Smooth muscle cell (in vitro differentiated cells): ENCODE results near the gene SCPEP1. TPM values are rescaled to one million over a fixed set of nuclear protein-coding genes. Genes with fewer than 3 reads are reported as not detected.

ENCODE experiments used
- DNase-seq: peaks from one replicate; lab custom pipeline; 2025; ENCODE audit not compliant: unreplicated experiment; lab: John Stamatoyannopoulos, UW
- H2AFZ ChIP-seq: fragments of 200-600 bp; sonication (generic); 2 replicates; pipeline ENCODE4 v1.6.0; 2016; ENCODE audit warnings: antibody characterized with exemption, low read depth, mild to moderate bottlenecking
- H3F3A ChIP-seq: fragments of 200-600 bp; sonication (generic); 2 replicates; pipeline ENCODE4 v1.6.0; 2017; ENCODE audit warnings: antibody characterized with exemption, low read depth
- H3K27ac ChIP-seq: fragments of 200-600 bp; sonication (generic); 2 replicates; pipeline ENCODE4 v1.5.1; 2016; ENCODE audit warnings: low read depth, mild to moderate bottlenecking
- H3K27me3 ChIP-seq: fragments of 200-600 bp; sonication (generic); 2 replicates; pipeline ENCODE4 v1.6.1; 2016; ENCODE audit warnings: low read depth, mild to moderate bottlenecking
- H3K36me3 ChIP-seq: fragments of 200-600 bp; sonication (generic); 2 replicates; pipeline ENCODE4 v1.5.1; 2016; ENCODE audit warnings: low read depth
- H3K4me1 ChIP-seq: fragments of 200-600 bp; sonication (generic); 2 replicates; pipeline ENCODE4 v1.5.1; 2016; ENCODE audit warnings: low read depth
- H3K4me2 ChIP-seq: fragments of 200-600 bp; sonication (generic); 2 replicates; pipeline ENCODE4 v1.6.0; 2016; ENCODE audit warnings: mild to moderate bottlenecking
- H3K4me3 ChIP-seq: fragments of 200-600 bp; sonication (generic); 2 replicates; pipeline ENCODE4 v1.5.1; 2016; ENCODE audit warnings: mild to moderate bottlenecking
- H3K79me2 ChIP-seq: fragments of 200-600 bp; sonication (generic); 2 replicates; pipeline ENCODE4 v1.6.0; 2016; ENCODE audit warnings: low read depth, mild to moderate bottlenecking
- H3K9ac ChIP-seq: fragments of 200-600 bp; sonication (generic); 2 replicates; pipeline ENCODE4 v1.6.0; 2016; ENCODE audit warnings: low read depth
- H3K9me3 ChIP-seq: fragments of 200-600 bp; sonication (generic); replicated peaks from 2 replicates; pipeline ENCODE4 v1.5.1; 2016; ENCODE audit warnings: low read depth
- H4K20me1 ChIP-seq: fragments of 200-600 bp; sonication (generic); 2 replicates; pipeline ENCODE4 v1.6.0; 2016; ENCODE audit warnings: low read depth
- WGBS: methylation state at CpG from one replicate; pipeline ENCODE4 v1.1.7; 2016; ENCODE audit warnings: low lambda C conversion rate; 5-methylcytosine and 5-hydroxymethylcytosine counted together
- polyA plus RNA-seq: library from polyadenylated mRNA; unstranded; fragments of >200 nt; fragmentation: Nextera tagmentation; extraction: Ambion mirVana; gene quantifications from 2 replicates; pipeline ENCODE4 v1.2.1, GENCODE V29; 2016
- total RNA-seq: library from RNA; depleted of rRNA; stranded (reverse); fragments of >200 nt; gene quantifications from 2 replicates; pipeline ENCODE4 v1.2.3, GENCODE V29; 2014
- TF ChIP-seq, protein P1 (sequence below): fragments of 200-600 bp; sonication (generic); IDR thresholded peaks from 2 replicates; pipeline ENCODE4 v1.5.1; 2017; ENCODE audit warnings: borderline replicate concordance, mild to moderate bottlenecking, antibody characterized with exemption; ENCODE audit not compliant: insufficient read depth, poor library complexity, severe bottlenecking

Gene SCPEP1
- total and polyA plus RNA-seq, 2 experiments from 2014 or later = 42.8 to 48.5 TPM

DNA sequence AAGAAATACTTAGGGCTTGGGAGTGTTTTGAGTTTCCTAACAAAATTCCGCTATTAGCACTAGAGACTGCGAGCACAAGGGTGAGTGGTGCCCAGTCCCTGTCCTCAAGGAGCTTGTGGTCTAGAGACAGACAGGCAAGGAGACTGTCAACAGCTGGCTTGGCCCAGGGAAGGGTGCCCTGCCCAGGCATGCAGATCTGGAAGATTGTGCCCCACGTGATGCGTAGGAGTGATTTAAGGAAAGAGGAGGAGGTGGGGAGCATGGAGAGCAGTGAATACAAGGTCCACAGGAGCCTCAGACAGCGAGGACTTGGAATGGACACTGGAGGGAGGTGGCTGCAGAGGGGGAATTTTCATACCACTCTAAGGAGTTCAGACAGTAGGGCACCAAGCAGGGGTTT lies 25.0 kb downstream of the SCPEP1 start:
- H3K36me3 ChIP-seq = no peaks in the 10 kb centered on the region
- no peaks in the 10 kb centered on the region for H3F3A ChIP-seq
- H3K27me3 ChIP-seq = no peaks in the 10 kb centered on the region
- H3K4me2 ChIP-seq = no peak overlapping the region
- H3K9ac ChIP-seq = no peak overlapping the region
- TF ChIP-seq, protein P1, sequence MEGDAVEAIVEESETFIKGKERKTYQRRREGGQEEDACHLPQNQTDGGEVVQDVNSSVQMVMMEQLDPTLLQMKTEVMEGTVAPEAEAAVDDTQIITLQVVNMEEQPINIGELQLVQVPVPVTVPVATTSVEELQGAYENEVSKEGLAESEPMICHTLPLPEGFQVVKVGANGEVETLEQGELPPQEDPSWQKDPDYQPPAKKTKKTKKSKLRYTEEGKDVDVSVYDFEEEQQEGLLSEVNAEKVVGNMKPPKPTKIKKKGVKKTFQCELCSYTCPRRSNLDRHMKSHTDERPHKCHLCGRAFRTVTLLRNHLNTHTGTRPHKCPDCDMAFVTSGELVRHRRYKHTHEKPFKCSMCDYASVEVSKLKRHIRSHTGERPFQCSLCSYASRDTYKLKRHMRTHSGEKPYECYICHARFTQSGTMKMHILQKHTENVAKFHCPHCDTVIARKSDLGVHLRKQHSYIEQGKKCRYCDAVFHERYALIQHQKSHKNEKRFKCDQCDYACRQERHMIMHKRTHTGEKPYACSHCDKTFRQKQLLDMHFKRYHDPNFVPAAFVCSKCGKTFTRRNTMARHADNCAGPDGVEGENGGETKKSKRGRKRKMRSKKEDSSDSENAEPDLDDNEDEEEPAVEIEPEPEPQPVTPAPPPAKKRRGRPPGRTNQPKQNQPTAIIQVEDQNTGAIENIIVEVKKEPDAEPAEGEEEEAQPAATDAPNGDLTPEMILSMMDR = no peak
- no peaks in the 10 kb centered on the region for H3K79me2 ChIP-seq
- H2AFZ ChIP-seq = no peak overlapping the region
- WGBS = 99% methylated on average over 5 of the region's 5 CpGs
- H3K4me1 ChIP-seq = no peaks in the 10 kb centered on the region
- H3K4me3 ChIP-seq = no peak overlapping the region
- H4K20me1 ChIP-seq = no peaks in the 10 kb centered on the region
- DNase-seq = no peak
- no peak overlapping the region for H3K27ac ChIP-seq
- no peaks in the 10 kb centered on the region for H3K9me3 ChIP-seq

- Histone ChIP-seq H3K36me3 (no peaks in the 10 kb centered on the region), H3K9me3 (no peaks in the 10 kb centered on the region), H3F3A (no peaks in the 10 kb centered on the region), H3K4me2 (no peak overlapping the region), H3K9ac (no peak overlapping the region), H3K27ac (no peak overlapping the region), H3K4me3 (no peak overlapping the region), H3K79me2 (no peaks in the 10 kb centered on the region), H3K27me3 (no peaks in the 10 kb centered on the region), H4K20me1 (no peaks in the 10 kb centered on the region), H2AFZ (no peak overlapping the region), H3K4me1 (no peaks in the 10 kb centered on the region)
- 90% methylated on average over 8 of the region's 8 CpGs for WGBS
- DNase-seq = no peak
- TF ChIP-seq, protein P1 = no peak
Measured at GRCh38 chr17:57004944-57005579, 27.1 kb downstream of the SCPEP1 start.

DNA sequence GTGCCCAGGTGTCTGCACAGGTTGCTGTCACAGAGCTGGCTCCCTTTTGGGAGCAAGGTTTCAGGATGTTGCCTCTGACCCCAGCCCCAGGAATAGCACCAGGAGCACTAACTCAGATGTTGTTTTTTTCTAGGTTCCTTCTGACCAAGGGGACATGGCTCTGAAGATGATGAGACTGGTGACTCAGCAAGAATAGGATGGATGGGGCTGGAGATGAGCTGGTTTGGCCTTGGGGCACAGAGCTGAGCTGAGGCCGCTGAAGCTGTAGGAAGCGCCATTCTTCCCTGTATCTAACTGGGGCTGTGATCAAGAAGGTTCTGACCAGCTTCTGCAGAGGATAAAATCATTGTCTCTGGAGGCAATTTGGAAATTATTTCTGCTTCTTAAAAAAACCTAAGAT lies 28.1 kb downstream of the SCPEP1 start:
- H3K27ac ChIP-seq = no peak overlapping the region
- H3K9ac ChIP-seq = no peak overlapping the region
- no peak for DNase-seq
- H2AFZ ChIP-seq = no peak overlapping the region
- TF ChIP-seq, protein P1 = no peak
- no peaks in the 10 kb centered on the region for H3K27me3 ChIP-seq
- 96% methylated on average over 2 of the region's 2 CpGs for WGBS
- H3K9me3 ChIP-seq = no peaks in the 10 kb centered on the region
- H3K4me1 ChIP-seq = no peaks in the 10 kb centered on the region
- no peaks in the 10 kb centered on the region for H3K79me2 ChIP-seq
- H3K36me3 ChIP-seq = no peaks in the 10 kb centered on the region
- no peak overlapping the region for H3K4me2 ChIP-seq
- H3K4me3 ChIP-seq = no peak overlapping the region
- no peaks in the 10 kb centered on the region for H4K20me1 ChIP-seq
- no peaks in the 10 kb centered on the region for H3F3A ChIP-seq

DNA sequence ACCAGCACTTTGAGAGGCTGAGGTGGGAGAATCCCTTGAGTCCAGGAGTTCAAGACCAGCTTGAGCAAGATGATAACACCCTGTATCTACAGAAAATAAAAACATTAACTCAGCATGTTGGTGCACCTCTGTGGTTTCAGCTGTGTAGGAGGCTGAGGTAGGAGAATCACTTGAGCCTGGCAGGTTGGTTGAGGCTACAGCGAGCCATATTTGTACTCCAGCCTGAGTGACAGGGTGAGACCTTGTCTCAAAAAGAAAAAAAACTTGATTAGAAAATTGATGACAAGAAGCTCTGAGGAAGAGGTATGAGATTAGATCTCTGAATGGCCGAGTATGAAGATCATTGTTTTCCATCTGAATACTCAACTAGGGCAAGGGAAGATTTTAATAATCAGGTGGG lies 31.0 kb downstream of the SCPEP1 start:
- no peak for DNase-seq

More for the DNA sequence above, 31.0 kb downstream of the SCPEP1 start:
- no peak overlapping the region for H3K4me2 ChIP-seq
- TF ChIP-seq, protein P1 = no peak
- no peaks in the 10 kb centered on the region for H3K36me3 ChIP-seq
- no peak overlapping the region for H3K27ac ChIP-seq
- H3K4me3 ChIP-seq = no peak overlapping the region
- H3F3A ChIP-seq = no peaks in the 10 kb centered on the region
- no peaks in the 10 kb centered on the region for H3K79me2 ChIP-seq
- H2AFZ ChIP-seq = no peak overlapping the region
- H3K27me3 ChIP-seq = no peaks in the 10 kb centered on the region
- H3K4me1 ChIP-seq = no peaks in the 10 kb centered on the region
- no peaks in the 10 kb centered on the region for H3K9me3 ChIP-seq
- no peak overlapping the region for H3K9ac ChIP-seq
- no peaks in the 10 kb centered on the region for H4K20me1 ChIP-seq
- WGBS = 81% methylated on average over 2 of the region's 2 CpGs
